IPS DF 4.7 (cell line): ENCODE measurements around the gene IGSF6.
"Not testable (repeated sequence)": the region's sequence is repeated elsewhere in the genome, so short reads cannot be mapped to it uniquely, and the experiment has no call there.

Source experiments
- DNase-seq: peaks from one replicate; pipeline ENCODE4 v3.0.0-alpha.2; 2013; ENCODE audit warnings: low spot score; ENCODE audit errors: extremely low read depth

Gene IGSF6

DNA sequence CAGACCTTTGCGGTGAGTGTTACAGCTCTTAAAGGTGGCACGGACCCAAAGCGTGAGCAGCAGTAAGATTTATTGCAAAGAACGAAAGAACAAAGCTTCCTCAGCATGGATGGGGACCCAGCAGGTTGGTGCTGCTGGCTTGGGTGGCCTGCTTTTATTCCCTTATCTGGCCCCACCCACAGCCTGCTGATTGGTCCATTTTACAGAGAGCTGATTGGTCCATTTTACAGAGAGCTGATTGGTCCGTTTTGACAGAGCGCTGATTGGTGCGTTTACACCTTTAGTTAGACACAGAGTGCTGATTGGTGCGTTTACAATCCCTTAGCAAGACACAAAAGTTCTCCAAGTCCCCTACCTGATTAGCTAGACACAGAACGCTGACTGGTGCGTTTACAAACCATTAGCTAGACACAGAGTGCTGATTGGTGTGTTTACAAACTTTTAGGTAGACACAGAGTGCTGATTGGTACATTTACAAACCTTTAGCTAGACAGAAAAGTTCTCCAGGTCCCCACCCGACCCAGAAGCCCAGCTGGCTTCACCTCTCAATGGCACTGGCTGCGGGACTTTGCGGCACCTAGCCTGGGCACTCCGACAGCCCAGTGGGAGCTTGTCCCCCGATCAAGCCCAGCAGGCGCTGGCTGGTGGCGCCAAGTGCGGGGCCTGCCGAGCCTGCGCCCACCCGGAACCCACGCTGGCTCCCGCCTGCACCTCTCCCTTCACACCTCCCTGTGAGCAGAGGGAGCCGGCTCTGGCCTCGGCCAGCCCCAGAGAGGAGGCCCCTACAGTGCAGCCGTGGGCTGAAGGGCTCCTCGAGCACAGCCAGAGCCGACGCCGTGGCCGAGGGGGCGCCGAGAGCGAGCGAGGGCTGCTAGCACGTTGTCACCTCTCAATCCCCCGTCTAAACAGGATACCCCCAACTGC lies 22.5 kb downstream of the IGSF6 start:
- DNase-seq, result not testable (repeated sequence)

DNA sequence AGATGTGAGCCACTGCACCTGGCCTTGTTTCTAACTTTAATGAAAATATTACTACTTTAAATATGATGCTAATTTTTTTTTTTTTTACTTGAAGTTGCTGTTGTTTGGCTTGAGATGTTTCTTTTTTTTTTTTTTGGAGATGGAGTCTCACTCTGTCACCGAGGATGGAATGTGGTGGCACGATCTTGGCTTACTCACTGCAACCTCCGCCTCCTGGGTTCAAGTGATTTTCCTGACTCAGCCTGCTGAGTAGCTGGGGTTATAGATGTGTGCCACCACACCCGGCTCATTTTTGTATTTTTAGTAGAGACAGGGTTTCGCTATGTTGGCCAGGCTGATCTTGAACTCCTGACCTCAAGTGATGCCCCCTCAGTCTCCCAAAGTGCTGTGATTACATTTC lies 23.6 kb downstream of the IGSF6 start:
- DNase-seq, result no peak

DNA sequence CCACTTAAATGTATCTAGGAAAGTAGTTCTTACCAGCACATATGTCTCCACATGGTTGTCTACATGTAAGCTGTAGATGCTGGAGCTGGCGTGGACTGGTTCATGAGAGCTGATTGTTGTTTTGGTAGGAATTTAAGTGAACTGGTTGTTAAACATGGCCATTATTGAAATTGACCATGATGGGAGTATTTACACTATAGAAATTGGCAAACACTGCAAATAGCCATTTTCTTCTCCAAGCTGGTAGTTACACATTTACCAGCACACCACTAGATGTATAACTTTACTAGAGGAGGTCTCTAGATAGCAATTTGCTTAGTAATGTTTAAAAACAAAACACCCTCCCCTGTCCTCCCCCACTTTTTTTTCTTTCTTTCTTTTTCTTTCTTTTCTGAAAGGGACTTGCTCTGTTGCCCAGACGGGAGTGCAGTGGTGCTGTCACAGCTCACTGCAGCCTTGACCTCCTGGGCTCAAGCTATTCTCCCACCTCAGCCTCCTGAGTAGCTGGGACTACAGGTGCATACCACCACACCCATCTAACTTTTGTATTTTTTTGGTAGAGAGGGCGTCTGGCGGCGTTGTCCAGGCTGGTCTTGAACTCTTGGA lies 24.2 kb downstream of the IGSF6 start:
- no peak for DNase-seq

DNA sequence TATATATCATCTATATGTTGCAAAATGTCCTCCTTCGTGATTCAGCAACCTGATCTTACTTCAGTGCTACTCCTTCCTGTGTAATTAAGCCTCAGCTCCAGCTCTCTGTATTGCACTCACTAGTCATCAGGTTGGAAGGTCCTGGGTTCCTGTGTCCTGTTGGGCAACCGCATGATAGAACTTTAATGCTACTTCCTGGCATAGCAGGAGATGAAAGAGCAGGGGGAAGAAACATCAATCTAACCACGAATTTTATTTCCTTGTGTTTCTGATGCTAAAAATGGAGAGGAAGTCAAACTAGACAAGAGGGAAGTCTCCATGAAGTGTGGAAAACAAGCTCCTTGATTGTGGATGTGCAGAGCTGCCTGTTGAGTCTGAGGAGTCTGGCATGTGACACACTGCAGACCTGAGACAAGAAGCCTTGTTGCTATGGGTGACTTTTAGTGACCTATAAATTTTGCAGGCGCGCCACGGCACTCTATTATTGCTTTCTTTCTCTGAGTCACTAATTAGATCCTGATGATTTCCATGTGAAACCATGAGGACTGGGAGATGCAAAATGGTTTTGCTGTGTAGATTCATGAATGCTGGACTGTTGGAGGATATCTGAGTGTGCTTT lies 25.6 kb downstream of the IGSF6 start:
- no peak for DNase-seq

DNA sequence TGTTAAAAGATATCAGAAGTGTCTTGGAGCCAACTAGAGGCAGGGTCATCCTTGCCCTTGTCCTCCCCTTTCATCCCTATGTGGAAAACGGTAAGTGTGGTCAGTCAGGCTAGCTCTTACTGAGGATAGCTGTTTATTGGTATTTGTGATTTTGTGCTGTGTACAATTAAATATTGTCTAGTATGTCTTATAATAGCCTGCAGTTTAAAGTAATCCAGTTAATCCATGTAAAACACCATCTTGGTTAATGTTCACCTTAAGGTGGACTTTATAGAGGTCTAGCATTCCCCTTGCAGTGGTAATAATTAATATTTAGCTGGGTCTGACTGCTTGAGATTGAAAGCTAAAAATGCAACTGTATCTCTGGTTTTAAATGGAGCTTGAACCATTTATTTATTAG lies 27.4 kb downstream of the IGSF6 start:
- no peak for DNase-seq

GRCh38 chr16:21622545-21622944 lies 29.9 kb downstream of the IGSF6 start:
- no peak for DNase-seq

- DNase-seq, result no peak
Observed at GRCh38 chr16:21620592-21620991, 31.8 kb downstream of the IGSF6 start.

- DNase-seq, result no peak
Observed at GRCh38 chr16:21619765-21620425, 32.5 kb downstream of the IGSF6 start.

DNA sequence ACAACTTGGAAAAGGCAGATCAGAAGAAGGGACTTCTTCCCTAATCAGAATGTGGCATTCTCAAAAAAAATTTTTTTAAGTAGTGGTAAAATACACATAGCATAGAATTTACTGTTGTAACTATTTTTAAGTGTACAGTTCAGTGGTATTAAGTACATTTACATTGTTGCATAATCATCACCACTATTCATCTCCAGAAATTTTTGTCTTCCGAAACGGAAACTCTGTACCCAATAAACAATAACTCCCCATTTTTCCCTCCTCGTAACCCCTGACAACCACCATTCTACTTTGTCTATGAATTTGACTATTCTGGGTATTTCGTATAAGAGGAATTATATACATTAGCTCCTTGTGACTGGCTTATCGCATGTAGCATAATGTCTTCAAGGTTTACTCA lies 34.1 kb downstream of the IGSF6 start:
- no peak for DNase-seq

DNA sequence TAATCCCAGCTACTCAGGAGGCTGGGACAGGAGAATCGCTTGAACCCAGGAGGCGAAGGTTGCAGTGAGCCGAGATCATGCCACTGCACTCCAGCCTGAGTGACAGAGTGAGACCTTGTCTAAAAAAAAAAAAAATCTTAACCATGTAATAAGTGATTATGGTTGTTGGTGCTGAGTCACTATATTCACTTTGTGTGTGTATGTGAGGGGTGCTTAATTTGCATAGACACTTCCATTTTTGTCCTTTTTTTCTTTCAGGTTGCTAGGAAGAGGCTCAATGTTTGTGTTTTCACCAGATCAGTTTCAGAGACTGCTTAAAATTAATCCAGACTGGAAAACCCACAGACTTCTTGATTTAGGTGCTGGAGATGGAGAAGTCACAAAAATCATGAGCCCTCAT lies 34.8 kb downstream of the IGSF6 start:
- no peak for DNase-seq

DNA sequence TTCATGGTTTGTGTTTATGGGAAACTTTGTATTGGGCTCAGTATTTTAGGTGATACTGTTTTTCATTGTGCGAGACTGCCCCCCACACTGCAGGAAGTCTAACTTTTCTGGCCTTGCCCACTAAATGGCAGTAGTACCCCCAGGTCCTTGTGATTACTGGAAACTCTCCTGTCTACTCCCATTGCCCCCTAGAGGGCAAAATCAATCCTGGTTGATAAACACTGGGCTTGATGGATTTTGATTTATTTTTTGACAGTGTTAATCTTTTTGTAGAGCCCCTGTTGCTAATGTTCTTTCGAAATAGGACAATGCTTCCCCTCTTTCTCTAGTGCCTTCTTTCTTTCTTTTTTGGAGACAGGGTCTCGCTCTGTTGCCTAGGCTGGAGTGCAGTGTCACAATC lies 37.5 kb downstream of the IGSF6 start:
- no peak for DNase-seq

DNA sequence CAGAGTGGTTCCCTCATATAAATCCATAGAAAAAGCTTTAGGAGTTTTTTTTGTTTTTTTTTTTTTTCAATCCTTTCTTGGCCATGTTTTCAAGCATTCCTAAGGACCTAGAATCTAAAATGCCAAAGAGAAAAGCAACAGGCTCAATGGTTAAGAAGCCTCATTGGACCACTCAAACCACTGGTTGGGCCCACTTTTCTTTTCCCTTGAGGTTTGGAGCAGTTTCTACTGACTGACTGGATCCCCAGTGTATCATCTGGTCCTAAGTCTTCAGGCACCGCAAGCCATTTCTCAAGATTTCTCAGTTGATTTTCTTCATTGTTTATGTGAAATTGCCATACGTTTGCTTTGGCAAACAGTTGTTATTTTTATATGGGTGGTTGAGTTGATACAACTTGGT lies 38.6 kb downstream of the IGSF6 start:
- DNase-seq, result no peak

- DNase-seq, result no peak
Observed at GRCh38 chr16:21613361-21613760, 39.0 kb downstream of the IGSF6 start.

DNA sequence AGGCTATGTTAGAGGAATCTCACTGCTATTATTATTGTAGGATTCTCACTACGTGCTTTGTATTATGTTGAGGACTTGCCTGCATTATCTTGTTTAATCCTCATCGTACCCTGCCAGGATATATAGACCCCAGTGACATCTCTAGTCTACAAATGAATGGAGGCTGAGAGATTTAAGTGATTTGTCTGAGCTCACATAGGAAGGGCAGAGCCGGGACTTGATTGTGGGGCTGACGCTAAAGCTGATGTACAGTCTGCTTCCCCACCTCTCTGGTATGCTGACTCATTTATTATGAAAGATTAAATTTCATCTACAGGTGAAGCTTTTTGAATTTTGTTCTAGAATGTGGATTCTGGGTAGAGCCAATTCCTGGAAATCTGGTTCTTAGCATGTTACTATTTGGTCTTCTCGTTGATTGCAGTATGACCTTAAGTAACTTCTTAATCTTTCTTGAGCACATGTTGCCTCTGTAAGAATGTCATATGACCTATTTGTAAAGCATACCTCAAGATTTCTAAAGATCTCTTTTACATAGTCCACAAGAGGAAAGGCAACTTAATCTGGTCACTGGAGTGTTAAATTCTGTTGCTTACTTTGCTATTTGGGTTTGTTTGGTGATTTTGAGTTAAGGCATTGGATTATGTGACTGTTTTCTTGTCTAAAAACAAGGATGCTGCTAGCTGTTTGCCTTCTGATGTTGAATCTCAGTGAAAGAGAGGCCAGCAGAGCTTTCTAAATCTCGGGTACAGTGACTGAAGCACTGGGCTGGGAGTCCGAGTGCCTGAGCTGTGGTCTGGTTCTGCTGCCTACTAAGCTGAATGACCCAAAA lies 40.6 kb downstream of the IGSF6 start:
- no peak for DNase-seq

DNA sequence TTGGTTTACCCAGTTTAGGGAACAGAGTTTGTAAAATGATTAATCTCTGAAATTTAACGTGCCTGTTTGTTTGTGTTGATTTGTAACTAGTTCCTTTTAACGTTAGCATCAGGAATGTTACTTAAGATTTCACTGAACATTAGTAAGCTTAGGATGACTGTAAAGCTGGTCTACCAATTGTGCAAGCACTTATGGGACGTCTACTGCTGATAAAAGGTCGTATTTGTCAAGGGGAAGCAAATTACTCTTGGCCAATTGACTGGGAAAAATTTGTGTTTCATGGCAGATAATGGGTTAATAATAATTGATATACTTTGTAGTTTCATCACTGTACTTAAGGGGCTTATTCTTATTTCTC lies 41.2 kb downstream of the IGSF6 start:
- no peak for DNase-seq

DNA sequence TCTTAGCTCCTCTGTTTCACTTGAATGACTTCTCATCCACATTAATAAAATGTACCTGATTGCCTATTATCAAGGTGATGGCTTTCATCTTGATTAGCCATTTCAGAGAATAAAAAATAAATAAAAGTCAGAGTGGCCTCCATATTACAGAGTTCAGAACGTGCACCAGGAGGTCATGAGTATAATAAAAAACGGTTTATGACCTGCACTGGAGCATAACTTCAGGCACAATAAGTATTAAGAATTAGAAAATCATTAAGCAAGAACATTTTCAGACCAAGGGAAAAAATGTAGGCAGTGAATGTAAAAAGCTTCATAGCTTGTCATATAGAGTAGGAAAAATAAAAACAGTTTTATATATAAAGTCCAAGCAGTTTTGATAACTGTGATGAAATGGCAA lies 41.6 kb downstream of the IGSF6 start:
- DNase-seq, result no peak

DNA sequence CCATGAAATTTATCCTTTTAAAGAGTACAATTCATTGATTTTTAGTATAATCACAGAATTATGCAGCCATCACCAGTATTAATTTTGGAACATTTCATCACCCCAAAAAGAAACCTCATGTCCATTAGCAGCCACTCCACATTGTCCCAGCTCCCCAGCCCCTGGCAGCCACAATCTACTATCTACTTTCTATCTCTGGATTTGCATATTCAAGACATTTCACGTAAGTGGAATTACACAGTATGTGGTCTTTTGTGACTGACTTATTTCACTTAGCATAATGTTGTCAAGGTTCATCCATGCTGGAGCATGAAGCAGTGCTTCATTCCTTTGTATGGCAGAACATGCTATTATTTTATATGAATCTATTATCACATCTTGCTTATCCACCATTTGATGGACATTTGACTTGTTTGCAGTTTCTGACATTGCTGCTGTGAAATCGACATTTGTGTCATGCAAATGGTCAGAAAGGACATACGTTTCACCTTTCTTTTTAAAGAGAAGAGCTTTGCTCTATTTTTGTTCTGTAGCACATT lies 42.3 kb downstream of the IGSF6 start:
- no peak for DNase-seq

DNA sequence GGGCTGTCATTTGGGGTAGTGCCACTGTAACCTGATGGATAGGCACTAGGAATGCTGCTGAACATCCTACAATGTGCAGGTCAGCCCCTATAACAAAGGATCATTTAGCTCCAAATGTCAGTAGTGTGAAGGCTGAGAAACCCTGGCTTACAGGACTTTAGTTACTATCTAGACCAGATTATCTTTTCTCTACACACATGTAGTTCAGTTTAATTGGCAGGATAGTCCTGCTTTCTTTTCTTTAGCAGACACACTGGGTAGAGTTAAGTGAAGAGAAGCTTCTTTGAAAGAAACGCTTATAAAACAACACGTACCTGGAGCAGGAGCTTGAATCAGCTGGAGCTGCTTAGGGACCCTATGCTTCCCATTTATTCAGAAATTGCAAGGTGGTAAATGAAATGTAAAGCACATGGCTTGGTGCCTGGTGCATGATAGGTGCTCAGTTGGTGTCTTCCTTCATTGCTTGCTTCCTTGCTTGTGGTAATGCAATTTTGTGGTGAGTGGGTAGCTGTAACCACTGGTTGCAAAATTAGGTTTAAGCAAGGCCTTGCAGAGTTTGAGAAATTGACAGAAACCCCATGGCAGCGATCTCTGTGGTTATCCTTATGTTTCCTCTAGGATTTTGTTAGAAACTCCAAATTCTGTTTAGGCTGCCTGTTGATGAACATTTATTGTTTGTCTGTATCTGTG lies 43.6 kb downstream of the IGSF6 start:
- DNase-seq, result no peak

GRCh38 chr16:21605848-21606247 lies 46.6 kb downstream of the IGSF6 start:
- not testable (repeated sequence) for DNase-seq

GRCh38 chr16:21603928-21604327 lies 48.5 kb downstream of the IGSF6 start:
- no peak for DNase-seq
